Measurements from ENCODE around the gene PRMT7.

PRMT7 gene, protein sequence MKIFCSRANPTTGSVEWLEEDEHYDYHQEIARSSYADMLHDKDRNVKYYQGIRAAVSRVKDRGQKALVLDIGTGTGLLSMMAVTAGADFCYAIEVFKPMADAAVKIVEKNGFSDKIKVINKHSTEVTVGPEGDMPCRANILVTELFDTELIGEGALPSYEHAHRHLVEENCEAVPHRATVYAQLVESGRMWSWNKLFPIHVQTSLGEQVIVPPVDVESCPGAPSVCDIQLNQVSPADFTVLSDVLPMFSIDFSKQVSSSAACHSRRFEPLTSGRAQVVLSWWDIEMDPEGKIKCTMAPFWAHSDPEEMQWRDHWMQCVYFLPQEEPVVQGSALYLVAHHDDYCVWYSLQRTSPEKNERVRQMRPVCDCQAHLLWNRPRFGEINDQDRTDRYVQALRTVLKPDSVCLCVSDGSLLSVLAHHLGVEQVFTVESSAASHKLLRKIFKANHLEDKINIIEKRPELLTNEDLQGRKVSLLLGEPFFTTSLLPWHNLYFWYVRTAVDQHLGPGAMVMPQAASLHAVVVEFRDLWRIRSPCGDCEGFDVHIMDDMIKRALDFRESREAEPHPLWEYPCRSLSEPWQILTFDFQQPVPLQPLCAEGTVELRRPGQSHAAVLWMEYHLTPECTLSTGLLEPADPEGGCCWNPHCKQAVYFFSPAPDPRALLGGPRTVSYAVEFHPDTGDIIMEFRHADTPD

DNA sequence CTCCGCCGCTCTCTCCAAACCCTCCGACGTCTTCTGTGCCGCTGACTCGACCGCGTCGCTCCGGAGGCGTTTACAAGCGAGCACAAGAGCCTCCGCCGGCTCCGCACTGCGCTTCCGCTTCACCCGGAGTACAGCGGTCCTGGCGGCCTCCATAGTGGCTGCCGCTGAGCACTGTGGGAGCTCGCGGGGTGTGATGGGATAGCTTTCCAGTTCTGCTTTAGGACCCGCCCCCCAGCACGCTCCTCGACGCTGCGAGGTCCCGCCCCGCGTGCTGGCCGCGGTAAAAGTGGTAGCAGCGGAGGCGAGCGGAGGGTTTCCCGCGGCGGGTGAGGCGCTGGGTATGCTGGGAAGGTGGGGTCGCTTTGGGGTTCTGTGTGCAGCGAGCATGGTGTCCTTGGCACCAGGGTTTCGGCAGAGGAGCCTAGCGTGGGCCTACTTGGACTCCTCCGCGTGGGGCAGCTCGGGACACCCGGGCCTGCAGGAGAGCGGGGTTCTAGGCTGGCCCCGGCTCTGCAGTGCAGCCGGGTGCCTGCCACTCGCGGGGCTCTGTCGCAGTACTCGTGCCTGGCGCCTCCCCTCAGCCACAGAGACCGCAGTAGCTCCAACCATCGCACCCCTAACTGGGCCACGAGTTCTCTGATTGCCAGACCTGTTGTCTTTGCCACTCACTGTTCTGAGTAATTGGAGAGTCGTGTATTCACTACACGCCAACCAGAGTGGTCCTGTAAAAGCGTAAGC, at the start of gene PRMT7, which contains the start of gene SLC7A6OS:
TSS of gene PRMT7 (plus strand) at position 246 of the 738 bp plus-strand sequence. CDS start 4,961 bp downstream, outside the sequence.
TSS of gene SLC7A6OS (minus strand) at position 173 of the 738 bp plus-strand sequence. CDS start at position 153, 20 bp downstream.
- peak; percentile 55 to 59 for DNase-seq (ENCODE audit: low read depth in 2 of 2)

DNA sequence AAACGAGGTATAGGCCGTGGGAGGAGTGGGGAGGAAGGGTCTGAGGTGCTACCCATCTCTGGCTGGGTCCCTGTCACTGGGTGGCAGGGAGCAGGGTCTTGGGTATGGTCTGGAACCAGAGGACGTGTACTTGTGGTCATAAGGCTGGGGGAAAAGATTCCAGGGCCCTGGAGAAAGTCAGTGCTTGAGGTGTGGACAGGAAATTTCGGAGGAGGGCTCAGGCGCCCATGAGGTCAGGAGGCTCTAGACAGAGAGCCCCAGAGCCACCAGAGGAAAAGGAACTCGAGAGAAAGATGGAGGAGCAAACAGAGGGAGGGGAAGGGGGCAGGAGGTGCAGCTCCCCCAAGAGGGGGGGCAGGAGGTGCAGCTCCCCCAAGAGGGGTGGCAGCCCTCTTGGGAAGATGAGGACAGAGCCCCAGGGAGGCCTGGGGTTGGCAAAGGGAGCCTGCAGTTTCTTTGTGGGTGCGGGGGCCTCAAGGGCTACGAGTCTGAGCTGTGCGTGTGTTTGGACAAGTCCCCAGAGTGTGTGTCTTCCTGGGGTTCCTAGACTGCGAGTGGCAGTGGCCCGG, 47.2 kb upstream of the PRMT7 start:
- no peak for DNase-seq (ENCODE audit: low read depth in 2 of 2)

DNA sequence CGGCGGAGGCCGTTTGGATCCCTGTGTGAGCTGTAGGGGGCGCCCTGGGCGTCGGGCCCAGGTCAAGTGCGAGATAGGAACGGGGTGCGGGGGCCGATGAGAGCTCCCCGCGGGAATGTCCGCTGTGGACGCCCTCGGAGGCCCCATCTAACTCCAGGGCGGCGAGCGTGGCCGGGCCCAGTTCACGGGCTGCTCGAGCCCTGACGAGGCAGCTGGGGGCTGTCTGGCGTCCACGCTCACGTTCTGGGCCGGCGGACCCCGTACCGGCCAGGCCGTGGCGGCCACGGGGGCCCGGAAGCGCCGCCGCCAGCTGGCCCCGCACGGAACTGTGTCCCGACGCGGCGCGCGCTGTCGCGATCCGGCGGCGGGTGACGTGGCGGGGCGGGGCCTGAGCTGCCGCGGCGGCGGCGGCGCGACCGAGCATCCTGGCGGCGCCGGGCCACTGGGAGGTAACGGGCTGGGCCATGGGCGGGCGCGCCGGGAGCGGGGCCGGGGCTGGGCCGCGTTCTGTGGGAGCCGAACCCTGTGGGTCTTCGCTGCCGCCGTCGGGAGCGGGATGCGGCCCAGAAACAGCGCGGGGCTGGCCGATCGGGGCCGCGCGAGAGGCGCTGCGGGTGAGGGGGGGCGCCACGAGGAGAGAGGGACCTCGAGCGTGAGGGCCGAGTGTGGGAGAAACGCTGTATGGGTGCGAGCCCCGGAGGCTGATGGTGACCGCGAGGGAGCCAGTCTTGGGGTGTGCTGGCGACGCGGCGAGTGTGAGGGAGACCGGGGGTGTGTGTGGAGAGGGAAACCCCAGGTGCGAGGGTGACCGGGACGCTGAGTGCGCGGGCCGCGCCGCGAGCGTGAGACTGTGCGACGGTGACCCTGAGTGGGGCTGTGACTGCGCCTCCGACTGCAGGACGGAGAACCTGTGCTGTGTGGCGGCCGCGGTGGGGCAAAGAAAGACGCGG, 46.4 kb upstream of the PRMT7 start, which contains the start of gene SLC7A6:
TSS of gene SLC7A6 (plus strand) at position 399 of the 950 bp plus-strand sequence. CDS start 10,201 bp downstream, outside the sequence.
- DNase-seq (ENCODE audit: low read depth in 2 of 2) = no peak

DNA sequence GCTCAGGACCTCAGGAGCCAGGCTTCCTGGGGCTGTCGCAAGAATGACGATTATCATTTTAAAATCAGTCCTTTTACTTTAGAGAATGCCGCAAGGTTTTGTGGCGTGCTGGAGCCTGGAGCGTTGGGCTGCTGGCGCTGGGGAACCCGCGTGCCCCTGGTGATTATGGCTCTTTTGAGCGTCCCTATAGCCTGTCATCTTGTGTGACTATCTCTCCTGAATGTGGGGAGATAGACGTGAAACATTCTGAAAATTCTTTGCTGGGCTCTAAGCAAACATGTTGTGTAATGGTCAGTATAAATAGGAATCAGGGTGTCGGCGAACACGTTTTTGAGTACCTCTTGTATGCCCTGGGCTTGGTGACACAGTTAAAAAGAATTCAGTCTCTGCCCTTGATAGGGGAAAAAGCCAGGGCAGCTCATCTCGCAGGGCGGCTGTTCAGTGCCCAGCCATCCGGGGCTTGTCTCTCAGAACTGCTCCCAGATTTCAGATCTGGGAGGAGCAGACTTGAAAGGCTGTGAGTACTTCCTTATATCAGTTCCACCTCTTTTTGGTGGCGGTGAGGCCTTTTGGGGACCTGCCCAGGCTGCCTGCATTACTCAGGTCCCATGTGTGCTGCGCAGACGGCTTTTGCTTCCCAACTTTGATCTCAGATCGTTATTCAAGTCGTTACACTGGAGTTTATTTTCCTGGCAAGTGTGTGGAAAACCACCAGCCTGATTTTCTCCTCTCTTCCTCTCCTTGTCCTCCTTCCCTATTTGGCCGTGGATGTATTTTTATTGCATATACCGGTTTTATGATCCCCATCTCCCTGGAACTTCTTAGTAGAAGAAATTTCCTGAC, 45.5 kb upstream of the PRMT7 start:
- DNase-seq (ENCODE audit: low read depth in 2 of 2) = no peak

DNA sequence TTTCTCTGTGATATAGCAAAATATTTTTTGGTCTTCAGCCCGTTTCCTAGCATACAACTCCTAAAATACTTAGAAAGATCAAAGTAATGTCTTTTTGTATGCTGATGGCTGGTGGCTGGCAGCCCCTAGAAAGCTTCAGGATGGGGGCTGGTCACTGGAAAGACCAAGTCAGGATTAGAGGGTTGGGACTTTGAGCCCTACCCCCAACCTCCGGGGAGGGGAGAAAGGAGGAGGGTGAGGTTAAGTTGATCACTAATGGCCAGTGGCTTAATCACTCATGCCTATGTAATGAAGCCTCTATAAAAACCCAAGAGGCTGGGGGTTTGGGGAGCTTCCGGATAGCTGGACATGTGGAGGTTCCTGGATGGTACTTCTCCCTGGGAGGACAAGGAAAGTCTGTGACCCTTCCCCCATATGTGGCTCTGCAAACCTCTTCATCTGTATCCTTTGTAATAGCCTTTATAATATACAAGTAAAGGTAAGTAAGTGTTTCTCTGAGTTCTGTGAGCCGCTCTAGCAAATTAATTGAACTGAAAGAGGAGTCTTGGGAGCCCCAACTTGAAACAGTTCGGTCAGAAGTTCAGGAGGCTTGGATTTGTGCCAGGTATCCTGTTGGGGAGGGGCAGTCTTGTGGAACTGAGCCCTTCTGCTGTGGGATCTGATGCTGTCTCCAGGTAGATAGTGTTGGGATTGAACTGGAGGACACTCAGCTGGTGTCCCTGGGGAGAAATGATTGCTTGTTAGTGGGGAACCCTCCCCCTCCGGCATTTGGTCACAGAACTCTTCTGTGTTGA, 43.0 kb upstream of the PRMT7 start:
- no peak for DNase-seq (ENCODE audit: low read depth in 2 of 2)

DNA sequence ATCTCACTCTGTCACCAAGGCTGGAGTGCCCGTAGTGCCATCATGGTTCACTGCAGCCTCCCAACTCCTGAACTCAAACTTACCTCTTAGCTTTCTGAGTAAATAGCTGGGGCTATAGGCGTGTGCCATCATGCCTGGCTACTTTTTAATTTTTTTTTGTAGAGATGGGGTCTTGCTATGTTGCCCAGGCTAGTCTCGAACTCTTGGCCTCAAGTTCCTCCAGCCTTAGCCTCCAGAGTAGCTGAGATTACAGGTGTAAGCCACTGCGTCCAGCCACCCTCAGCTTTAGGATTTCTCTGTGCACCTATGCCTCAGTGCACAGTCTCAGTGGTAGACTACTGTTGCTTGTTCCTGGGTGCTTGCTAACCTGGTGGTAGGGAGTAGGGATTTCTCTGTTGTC, 41.0 kb upstream of the PRMT7 start:
- no peak for DNase-seq (ENCODE audit: low read depth in 2 of 2)

DNA sequence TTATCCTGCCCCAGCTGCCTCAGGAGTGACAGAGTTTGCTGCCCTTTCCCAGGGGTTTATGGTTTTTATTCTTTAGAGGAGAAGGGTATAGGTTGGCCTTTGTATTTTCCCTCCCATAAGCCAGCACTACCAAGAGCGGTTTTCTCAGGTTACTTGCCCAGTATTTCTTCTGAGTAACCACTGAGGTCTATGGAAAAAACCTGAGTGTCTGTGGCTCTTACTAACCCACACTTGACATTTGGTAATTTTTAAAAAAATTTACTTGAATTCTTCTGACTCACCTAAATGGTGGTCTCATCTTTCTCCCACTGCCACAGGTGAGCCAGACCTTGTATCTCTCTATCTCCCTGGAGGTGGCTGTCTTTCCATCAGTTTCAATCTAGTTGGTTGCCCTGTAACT, 40.5 kb upstream of the PRMT7 start:
- no peak for DNase-seq (ENCODE audit: low read depth in 2 of 2)

DNA sequence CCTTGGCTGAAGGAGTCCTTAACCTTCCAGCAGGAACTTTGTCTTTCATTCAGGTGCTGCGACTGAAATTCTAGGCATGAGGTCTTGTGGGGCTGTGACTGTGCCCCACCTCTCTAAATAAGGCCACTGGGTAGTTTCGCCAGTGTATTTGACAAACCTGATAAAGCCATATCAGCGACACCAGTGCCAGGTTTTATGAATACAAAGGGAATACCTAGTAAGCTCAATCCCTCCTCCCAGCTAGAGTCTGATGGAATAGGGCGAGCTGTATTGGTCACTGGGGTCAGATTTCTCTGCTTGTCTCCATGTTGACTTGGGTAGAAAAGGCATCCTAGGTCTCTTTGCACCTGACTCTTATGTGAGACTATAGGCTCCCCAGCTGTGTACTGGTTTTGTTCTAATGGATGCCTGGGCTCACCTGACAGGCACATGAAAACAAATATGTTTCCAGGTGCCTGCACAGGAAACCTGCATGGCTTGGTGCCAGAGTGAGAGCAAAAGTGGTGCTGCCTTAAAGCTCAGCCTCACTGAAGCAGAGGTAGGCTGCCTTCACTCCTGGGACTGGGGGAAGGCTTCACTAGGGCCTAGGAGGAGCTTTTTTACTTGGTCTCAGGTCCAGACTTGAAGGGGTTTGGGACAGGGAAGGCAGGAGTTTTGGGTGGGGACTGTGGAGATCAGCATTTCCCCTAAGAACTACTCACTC, 38.2 kb upstream of the PRMT7 start:
- DNase-seq (ENCODE audit: low read depth in 2 of 2) = no peak

DNA sequence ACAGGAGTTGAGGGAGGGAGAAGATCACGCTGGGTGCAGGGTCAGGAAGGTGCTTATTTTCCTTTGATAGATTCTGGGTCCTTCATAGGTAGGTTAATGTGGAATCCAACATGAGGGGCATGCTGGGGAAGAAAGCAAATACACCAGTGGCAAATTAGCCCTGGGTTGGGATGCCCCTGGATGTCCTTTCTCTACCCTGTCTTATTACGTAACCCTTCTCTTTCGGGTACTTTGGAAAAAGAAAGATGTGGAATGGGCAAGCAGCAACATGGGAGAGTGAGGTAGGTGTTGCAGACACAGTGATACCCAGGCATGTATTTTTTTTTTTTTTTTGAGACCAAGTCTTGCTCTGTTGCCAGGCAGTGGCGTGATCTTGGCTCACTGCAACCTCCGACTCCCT, 37.4 kb upstream of the PRMT7 start:
- DNase-seq (ENCODE audit: low read depth in 2 of 2) = no peak

DNA sequence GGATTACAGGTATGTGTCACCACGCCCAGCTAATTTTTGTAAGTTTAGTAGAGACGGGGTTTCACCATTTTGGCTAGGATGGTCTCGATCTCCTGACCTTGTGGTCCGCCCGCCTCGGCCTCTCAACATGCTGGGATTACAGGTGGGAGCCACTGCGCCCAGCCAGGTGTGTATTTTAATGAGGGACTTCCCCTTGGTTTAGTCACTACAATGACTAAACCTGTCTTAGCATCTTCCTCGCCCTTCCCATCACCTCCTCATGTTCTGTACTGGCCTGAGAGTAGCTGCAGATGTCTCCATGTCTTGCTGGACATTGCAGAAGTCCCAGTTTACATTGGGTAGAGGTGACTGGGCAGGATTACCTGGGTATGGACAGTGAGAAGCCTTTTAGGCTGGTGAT, 36.9 kb upstream of the PRMT7 start:
- no peak for DNase-seq (ENCODE audit: low read depth in 2 of 2)

DNA sequence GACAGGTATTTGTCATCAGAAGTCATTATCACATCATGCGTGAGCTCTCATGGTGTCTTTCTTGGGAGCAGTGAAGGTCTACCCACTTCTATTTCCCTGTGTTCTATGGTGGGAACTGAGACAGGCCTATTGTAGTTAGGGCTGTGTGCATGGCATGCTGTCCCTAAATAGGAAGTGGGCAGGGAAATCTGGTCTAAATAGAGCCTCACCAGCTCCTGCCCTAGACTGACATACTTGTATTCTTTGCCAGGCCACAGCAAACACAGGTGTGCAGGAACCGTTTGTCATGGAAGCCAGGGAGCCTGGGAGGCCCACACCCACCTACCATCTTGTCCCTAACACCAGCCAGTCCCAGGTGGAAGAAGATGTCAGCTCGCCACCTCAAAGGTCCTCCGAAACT, 36.4 kb upstream of the PRMT7 start:
- no peak for DNase-seq (ENCODE audit: low read depth in 2 of 2)

DNA sequence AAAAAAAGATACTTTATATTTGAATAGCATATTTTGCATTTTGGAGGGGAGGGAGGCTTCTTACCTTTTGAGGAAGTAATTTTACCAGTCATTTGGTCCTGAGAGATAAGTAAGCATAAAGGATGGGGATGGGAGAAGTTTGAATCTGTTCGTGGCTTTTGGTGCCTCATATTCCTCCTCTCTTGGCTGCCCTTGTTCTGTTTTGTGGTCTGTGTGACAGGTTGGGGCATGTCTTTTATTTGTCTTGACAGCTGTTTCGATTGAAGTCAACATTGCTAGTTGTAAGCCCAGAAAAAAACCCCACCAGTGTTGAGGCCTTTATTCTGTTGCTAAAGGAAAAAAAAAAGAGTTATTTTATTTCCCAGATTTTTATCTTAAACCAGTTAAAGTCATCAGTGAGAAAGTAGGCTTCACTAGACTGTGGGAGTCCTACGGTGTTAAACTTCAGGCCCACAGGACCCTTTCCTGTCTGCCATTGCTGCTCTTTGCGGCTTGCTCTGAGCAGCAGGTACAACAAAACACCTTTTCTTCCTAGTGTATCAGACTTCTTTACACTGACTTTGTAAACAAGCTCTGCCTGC, 35.1 kb upstream of the PRMT7 start:
- DNase-seq (ENCODE audit: low read depth in 2 of 2) = no peak

DNA sequence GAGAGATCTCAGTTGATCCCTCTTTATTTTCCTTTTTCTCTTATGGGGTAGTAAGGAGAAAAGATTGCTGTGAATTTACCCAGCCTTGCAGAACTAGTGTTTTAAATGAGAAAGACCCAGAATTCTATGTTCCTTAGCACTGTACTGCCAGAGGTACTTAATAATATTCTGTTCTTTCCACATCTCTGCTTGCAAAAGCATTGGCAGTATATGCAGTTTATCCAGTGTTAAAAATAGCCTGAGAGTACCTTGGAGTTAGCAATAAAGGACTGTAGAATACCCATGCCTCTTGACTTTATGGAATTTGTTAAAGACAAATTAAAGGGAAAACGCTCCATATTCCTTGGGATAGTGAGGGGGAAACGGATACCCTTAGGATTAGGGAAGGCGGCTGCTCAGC, 34.6 kb upstream of the PRMT7 start:
- no peak for DNase-seq (ENCODE audit: low read depth in 2 of 2)

DNA sequence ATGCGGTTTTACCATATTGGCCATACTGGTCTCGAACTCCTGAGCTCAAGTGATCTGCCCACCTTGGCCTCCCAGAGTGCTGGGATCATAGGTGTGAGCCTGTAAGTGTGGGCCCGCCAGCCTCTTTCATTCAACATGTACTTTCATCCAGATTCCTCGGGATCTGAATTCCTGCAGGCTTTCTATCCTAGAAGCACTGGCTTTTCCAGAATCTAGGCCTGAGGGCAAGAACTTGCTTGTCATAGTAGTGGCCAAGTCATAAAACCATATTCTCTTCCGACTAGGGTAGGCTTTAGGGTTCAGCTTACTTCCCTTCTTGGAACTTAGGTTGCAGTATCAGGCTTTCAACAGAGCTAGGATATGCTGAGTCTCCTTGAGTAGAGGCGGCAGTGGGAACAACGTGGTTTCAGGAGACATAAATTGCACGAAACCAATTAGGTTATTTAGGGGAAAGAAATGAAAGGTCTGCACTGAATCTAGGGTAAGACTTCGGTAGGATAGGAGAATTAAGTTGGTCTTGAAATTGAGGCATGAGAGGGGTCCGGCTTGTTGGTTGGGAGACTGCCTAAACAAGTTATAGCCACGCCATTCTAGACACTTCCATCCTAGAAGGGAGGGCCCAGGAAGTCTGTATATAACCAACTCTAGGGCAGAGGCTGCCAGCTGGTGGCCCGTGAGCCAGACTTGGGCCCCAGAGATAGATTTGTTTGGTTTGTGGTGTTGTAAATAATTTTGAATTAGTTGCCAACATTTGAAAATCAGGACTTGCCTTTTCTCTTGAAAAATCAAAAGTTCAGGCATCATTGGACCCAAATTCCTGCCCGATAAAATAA, 30.9 kb upstream of the PRMT7 start:
- no peak for DNase-seq (ENCODE audit: low read depth in 2 of 2)

DNA sequence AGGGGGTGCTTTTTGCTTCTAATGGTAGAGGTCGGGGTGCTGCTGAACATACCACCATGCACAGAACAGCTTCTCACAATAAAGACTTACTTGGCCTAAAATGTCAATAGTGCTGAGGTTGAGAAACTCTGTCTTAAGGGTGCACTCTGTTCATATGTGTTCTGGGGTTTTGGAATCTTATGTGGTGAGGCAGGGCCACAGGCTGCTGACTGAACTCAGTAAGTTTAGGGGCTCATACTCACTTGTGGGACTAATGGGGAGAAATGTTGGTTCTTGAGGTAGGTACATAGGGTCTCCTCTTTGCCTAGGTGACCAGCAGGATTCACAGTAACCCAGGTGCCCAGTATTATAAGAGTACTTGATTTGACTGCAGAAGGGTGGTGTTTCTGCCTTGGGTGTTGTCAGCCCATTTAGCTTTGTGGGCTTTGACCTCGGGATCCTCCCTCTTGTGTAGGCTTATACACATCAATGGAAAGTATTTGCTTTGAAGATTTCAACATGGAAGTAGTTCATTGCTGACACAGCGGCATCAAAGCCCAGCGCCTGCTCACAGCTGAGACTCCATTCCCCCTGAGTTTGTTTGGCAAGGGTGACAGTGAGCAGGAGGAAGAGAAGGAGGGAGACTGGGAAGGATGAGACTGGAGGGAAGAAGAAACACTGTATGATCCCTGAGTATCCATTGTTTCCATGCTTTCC, 29.3 kb upstream of the PRMT7 start:
- DNase-seq (ENCODE audit: low read depth in 2 of 2) = no peak

DNA sequence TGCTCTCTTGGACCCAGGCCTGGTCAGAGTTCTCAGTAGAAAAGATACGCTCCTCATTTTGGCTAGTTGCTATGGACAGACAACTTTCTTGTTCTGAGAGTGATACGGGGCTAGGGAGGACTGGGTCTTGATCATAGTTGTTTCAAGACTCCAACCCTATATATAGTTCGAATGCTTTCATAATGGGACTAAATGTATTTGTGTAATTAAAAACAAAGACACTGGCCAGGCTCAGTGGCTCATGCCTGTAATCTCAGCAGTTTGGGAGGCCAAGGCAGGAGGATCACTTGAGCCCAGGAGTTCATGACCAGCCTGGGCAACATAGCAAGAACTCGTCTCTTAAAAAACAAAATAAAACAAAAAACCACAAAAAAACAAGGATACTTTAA, 28.8 kb upstream of the PRMT7 start:
- no peak for DNase-seq (ENCODE audit: low read depth in 2 of 2)

DNA sequence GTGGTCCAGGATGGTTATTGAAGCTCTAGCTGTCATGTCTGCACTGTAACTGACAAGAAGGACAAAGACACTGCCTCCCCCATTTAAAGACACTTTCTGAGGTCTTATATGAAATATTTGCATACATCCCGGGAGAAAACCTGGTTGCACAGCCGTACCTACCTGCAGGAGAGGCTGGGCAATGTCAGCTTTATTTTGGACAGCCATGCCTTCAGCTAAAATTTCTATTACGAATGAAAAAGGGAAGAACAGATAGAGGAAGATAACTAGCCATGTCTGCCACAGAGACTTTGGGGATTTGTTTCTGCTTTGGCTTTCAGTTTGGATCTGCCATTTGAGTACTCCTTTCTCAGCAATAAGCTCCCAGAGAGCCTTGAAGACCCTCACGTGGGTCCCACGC, 27.5 kb upstream of the PRMT7 start:
- DNase-seq (ENCODE audit: low read depth in 2 of 2) = no peak

Data from fibroblast of skin of left biceps (primary cell).